HG03159 (cell line): ENCODE data around the gene GNG13.
"Not testable (repeated sequence)": the region's sequence is repeated elsewhere in the genome, so short reads cannot be mapped to it uniquely, and the experiment has no call there.

Source experiments
- ATAC-seq: cut with Tn5 transposase; IDR thresholded peaks from one replicate; pipeline ENCODE4 v1.9.1; 2021; ENCODE audit warnings: mild to moderate bottlenecking, moderate library complexity; ENCODE audit not compliant: unreplicated experiment

Gene GNG13

GRCh38 chr16:799948-800833 is at the start of gene GNG13:
Gene GNG13, minus strand, starts transcription at chr16:800734. Its CDS starts 1,657 bp downstream, at chr16:799077.
- no peak for ATAC-seq

- ATAC-seq, result no peak
Observed at GRCh38 chr16:848510-849253, 48.1 kb upstream of the GNG13 start.

- ATAC-seq, result no peak
Observed at GRCh38 chr16:847681-848445, 47.3 kb upstream of the GNG13 start.

- no peak for ATAC-seq
Observed at GRCh38 chr16:847151-847550, 46.6 kb upstream of the GNG13 start.

- no peak for ATAC-seq
Observed at GRCh38 chr16:845351-845745, 44.8 kb upstream of the GNG13 start.

- ATAC-seq, result no peak
Observed at GRCh38 chr16:844638-845350, 44.3 kb upstream of the GNG13 start.

GRCh38 chr16:843771-844170 is 43.2 kb upstream of the GNG13 start:
- ATAC-seq, result no peak

- no peak for ATAC-seq
Observed at GRCh38 chr16:842711-843560, 42.4 kb upstream of the GNG13 start.

GRCh38 chr16:842061-842476 is 41.5 kb upstream of the GNG13 start:
- ATAC-seq, result no peak

- no peak for ATAC-seq
Observed at GRCh38 chr16:841455-842060, 41.0 kb upstream of the GNG13 start.

GRCh38 chr16:840561-841454 is 40.3 kb upstream of the GNG13 start:
- ATAC-seq, result no peak

GRCh38 chr16:839643-840408 is 39.3 kb upstream of the GNG13 start:
- ATAC-seq, result no peak

GRCh38 chr16:838741-839140 is 38.2 kb upstream of the GNG13 start:
- ATAC-seq, result no peak

GRCh38 chr16:836822-837221 is 36.3 kb upstream of the GNG13 start:
- ATAC-seq, result not testable (repeated sequence)

GRCh38 chr16:836221-836620 is 35.7 kb upstream of the GNG13 start:
- ATAC-seq, result no peak

- no peak for ATAC-seq
Observed at GRCh38 chr16:835373-835772, 34.8 kb upstream of the GNG13 start.

- no peak for ATAC-seq
Observed at GRCh38 chr16:833411-833810, 32.9 kb upstream of the GNG13 start.
